ENCODE data around the gene DES.

Gene DES

GRCh38 chr2:219418155-219419011, at the start of gene DES:
DES (plus strand) TSS chr2:219418377; CDS start chr2:219418463, 86 bp downstream.
- TF ChIP-seq ZFX (IDR thresholded peaks at IDR 0.05; ENCODE audit: borderline replicate concordance) (no peak), CTCF (IDR thresholded peaks at IDR 0.05) (no peak)
- H3K27ac ChIP-seq, result no peak within 1 kb of the TSS

GRCh38 chr2:219368690-219369191, 49.4 kb upstream of the DES start:
- TF ChIP-seq CTCF (IDR thresholded peaks at IDR 0.05) (no peak), ZFX (IDR thresholded peaks at IDR 0.05; ENCODE audit: borderline replicate concordance) (no peak)

GRCh38 chr2:219369447-219369861, 48.7 kb upstream of the DES start:
- H3K27ac ChIP-seq, result peak overlapping the region; percentile 54

More at GRCh38 chr2:219368690-219369191, 49.4 kb upstream of the DES start:
- peak overlapping the region; percentile 54 for H3K27ac ChIP-seq

GRCh38 chr2:219378163-219378851, 39.9 kb upstream of the DES start:
- H3K27ac ChIP-seq, result no peak overlapping the region
- TF ChIP-seq CTCF (IDR thresholded peaks at IDR 0.05) (no peak), ZFX (IDR thresholded peaks at IDR 0.05; ENCODE audit: borderline replicate concordance) (no peak)

More at GRCh38 chr2:219369447-219369861, 48.7 kb upstream of the DES start:
- TF ChIP-seq CTCF (IDR thresholded peaks at IDR 0.05) (no peak), ZFX (IDR thresholded peaks at IDR 0.05; ENCODE audit: borderline replicate concordance) (no peak)

GRCh38 chr2:219380926-219381325, 37.3 kb upstream of the DES start:
- TF ChIP-seq CTCF (IDR thresholded peaks at IDR 0.05), result no peak
- H3K27ac ChIP-seq, result no peak overlapping the region

- H3K27ac ChIP-seq, result no peak overlapping the region
- TF ChIP-seq ZFX (IDR thresholded peaks at IDR 0.05; ENCODE audit: borderline replicate concordance) (no peak), CTCF (IDR thresholded peaks at IDR 0.05) (no peak)
Measured at GRCh38 chr2:219381448-219381847, 36.7 kb upstream of the DES start.

Data from 22Rv1 (cell line).